GM21717 (cell line): ENCODE measurements around the gene GLYATL3.

Source experiments
- ATAC-seq: cut with Tn5 transposase; IDR thresholded peaks from one replicate; pipeline ENCODE4 v1.9.1; 2021; ENCODE audit warnings: mild to moderate bottlenecking, moderate library complexity; ENCODE audit not compliant: unreplicated experiment

GLYATL3 gene

DNA sequence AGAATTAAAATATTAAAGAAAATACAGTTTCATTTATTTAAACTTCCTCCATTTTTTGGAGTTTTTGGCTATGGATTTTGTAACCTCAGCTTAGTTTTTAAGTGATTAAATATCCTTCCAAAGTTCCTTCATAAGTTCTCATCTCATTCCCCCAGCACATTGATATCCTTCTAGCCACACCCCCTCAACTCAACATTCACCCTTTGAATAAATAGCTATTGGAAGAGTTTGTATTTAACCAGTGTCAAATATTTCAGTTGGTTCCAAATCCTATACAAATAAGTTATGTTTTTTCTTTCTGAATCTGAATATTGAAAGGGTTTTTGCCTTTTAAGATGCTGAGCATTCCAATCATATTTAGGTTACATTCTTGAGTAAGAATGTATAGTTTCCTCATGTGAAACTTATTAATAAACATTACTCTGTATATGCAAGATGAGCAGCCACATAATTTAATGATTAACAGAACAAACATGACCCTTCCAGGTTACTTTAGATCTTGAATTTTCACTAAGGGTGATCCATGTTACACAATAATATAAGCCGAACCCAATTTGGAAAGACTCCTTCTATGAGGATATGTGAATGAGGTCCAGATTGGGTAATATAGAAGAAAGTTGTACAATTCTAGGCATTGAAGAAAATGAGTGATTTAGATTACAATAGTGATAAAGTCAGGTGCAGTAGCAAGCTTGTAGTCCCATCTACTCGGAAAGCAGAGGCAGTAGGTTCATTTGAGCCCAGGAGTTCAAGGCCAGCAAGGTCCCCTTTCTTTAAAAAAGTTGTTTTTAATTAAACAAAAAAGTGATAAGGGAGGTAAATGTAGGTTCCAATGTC, 13.6 kb downstream of the GLYATL3 start:
- ATAC-seq, result no peak

DNA sequence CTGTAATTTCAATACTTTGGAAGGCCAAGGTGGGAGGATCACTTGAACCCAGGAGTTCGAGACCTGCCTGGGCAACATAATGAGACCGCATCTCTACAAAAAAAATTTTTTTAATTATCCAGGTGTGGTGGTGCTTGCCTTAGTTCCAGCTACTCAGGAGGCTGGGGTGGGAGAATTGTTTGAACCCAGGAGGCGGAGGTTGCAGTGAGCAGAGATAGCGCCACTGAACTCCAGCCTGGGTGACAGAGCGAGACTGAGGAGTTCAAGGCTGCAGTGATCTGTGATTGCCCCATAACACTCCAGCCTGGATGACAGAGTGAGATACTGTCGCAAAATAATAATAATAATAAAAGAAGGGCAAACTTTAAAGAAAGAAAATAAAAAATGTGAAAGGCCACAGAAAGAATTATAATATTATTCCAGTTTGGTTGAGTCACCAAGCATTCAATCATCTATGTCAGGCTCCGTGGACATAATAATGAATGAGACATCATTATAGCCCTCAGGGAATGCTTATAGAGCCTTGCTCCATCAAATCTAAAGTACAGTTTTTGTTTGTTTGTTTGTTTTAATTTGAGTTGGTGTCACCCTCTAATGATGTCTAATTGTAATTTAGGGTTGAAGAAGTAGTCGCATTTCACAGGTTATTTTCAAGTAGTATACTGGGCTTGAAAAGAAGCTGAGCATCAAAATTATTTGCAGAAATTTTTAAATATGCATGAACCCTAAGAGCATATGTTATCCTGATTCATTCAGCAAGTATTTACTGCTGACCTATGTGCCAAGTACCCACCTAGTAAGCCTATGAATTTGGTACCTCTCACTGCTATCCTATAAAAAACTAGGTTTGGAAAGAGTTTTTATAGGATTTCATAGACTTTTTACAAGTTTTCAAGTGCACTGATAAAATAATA, 15.1 kb downstream of the GLYATL3 start:
- no peak for ATAC-seq

GRCh38 chr6:49515485-49516146, 15.9 kb downstream of the GLYATL3 start:
- no peak for ATAC-seq

DNA sequence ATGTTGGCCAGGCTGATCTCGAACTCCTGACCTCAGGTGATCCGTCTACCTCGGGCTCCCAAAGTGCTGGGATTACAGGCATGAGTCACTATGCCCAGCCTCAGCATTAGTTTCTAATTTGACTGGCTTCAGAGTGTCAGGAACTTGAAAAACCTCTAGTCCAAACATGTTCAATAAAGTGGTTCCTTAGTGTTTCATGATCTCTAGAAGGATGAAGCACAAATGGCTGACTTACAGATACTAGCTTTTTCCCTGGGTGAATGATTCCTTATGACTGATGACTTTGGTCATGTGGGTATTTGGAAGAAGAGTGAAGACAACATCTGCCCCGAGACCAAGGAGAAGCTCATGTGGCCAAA, 16.4 kb downstream of the GLYATL3 start:
- no peak for ATAC-seq

DNA sequence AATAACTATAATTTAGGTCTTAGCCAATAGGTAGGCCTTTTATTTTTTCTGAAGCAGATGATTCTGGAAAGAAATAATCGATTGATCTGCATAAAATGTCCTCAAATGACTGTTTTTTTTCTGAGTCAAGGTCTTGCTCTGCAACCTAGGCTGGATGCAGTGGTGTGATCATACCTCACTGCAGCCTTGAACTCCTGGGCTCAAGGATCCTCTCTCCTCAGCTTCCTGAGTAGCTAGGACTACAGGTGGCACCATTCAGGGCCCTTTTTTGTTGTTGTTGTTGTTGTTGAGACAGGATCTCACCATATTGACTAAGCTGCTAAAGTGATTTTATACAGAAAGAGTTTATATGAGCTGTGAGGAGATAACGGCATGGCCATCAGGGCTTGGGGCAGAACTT, 18.2 kb downstream of the GLYATL3 start:
- ATAC-seq, result no peak

- no peak for ATAC-seq
Measured at GRCh38 chr6:49519660-49520059, 19.9 kb downstream of the GLYATL3 start.

GRCh38 chr6:49522710-49523593, 23.2 kb downstream of the GLYATL3 start:
- ATAC-seq, result no peak

DNA sequence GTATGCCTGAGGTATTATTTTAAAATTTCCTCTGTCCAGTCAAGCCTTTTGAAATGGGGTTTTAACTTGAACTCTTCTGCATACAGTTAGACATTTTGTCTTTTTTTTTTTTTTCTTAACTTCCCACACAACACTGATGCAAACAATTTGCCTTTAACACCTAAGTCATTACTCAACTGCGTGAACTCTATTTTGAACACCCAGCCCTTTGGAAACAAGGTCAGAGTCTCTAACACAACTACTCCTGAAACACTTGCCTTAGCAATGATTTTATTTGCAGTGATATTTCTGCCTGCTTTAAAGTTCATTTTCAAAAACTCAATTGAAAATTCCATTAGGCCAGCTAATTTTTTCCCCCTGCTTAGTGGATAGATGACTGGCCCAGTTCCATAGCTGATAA, 24.2 kb downstream of the GLYATL3 start:
- ATAC-seq, result no peak

- no peak for ATAC-seq
Measured at GRCh38 chr6:49524541-49524940, 24.8 kb downstream of the GLYATL3 start.

- ATAC-seq, result no peak
Measured at GRCh38 chr6:49526598-49526997, 26.9 kb downstream of the GLYATL3 start.

- ATAC-seq, result no peak
Measured at GRCh38 chr6:49527320-49527719, 27.6 kb downstream of the GLYATL3 start.

- ATAC-seq, result no peak
Measured at GRCh38 chr6:49528571-49528970, 28.8 kb downstream of the GLYATL3 start.

GRCh38 chr6:49530141-49530776, 30.5 kb downstream of the GLYATL3 start:
- no peak for ATAC-seq

- ATAC-seq, result peak; percentile 91
Measured at GRCh38 chr6:49531774-49532569, 32.2 kb downstream of the GLYATL3 start.

DNA sequence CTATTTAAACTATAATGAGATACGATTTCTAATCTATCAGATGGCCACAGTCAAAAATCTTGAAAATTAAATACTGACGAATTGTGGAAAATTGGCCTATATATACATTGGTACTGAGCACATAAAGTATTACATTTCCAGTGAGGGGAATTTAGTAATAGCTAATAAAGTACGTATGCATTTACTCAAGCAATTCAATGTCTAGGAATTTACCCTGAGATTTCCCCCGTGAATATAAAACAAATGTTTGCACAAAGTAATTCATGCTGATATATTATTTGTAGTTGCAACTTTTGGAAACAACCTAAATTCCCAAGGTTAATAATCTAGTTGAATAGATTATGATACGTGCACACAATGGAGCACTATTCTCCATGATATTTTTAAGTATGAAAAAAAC, 36.1 kb downstream of the GLYATL3 start:
- no peak for ATAC-seq

DNA sequence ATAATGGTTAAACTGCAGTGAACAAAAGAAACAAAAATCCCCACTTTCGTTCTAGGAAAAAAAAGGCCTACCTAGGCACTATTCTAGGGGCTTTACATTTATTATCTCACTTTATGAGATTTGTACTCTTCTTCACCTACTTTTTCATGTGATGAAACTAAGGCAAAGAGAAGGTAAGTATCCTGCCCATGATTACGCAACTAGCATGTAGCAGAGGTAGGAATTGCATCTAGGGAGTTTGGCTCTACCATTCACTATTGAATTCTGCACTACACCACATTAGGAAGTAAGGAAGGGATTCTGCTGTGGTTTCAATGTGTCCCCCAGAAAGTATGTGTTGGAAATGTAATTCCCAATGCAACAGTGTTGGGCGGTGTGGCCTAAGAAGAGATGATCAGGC, 39.4 kb downstream of the GLYATL3 start:
- ATAC-seq, result no peak

DNA sequence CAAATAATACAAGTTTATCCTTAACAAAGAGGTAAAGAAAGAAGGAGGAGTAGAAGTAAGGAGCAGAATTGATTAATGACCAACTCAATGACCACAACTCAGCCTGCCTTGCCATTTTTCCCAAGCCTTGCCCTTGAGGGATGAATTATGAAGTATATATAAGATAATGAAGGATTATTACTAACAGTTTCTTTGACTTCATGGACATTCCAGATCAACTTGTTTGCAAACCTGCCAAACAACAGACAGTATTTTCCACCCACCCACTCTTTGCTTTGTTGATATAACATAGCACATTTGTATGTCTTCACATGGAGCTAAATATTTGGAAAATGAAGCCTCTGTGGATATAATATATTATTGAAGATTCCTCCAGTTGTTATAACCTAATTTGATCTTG, 40.9 kb downstream of the GLYATL3 start:
- no peak for ATAC-seq

DNA sequence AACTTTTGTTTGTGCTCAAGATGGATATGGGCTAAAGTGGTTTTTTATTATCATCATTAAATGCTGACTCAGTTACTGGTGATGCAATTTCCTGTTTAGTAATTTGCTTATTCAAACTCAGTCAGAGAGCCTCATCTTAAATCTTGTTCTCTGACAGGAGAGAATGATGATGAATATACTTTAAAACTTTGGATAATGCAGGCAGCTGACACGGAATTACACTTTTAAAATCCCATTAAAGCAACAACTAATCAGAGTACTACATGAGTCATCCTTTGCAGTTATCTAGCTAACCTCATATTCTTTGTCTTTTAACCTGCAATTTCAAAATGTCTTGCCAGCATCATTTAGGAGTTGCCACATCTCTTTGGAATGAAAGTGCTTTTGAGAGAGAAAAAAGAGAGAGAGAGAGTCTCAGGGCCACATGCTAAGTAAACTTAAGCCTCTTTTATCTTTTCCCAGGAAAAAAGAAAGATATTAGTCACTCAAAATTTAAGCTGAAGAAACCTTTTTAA, 41.5 kb downstream of the GLYATL3 start:
- ATAC-seq, result no peak

DNA sequence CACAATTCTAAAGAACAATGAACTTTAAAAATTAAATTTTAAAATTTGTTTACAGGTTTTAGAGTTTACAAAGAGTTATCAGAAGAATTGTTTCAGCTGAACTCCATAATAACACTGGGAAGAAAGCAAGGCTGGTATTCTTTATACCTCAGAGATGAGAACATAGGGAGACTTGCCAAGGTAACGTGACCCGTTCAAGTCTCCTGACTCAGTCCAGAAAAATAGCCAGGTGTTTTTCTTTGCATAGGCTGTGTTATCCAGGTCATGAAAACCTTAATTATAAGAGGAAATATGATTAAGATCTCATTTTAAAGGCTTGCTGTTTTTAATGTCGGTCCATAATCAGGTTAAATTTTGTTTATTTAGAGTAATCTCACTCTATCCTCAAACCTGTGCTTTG, 42.2 kb downstream of the GLYATL3 start:
- no peak for ATAC-seq
